Central memory CD8-positive, alpha-beta T cell (primary cell): Measurements from ENCODE around the gene CES3.
"Not testable (repeated sequence)": the region's sequence is repeated elsewhere in the genome, so short reads cannot be mapped to it uniquely, and the experiment has no call there.

ENCODE experiments used
- ATAC-seq: fragments of 150-1000 bp; cut with Tn5 transposase; replicated peaks from 2 replicates; pipeline ENCODE4 v1.10.0; 2022; ENCODE audit warnings: mild to moderate bottlenecking, moderate FRiP score, moderate number of reproducible peaks; ENCODE audit not compliant: poor library complexity, severe bottlenecking; ENCODE audit errors: extremely low read depth
- DNase-seq, 2 donors: peaks; one replicate each; pipeline ENCODE4 v3.0.0; 2021; ENCODE audit warnings: low spot score in 2 of 2
- H3K27ac Mint-ChIP-seq: one replicate; pipeline ENCODE4 v1.8.0; 2022; ENCODE audit warnings: low read depth, mild to moderate bottlenecking, moderate library complexity, mixed read lengths
- H3K27me3 Mint-ChIP-seq: one replicate; pipeline ENCODE4 v1.8.0; 2022; ENCODE audit warnings: mixed read lengths
- H3K36me3 Mint-ChIP-seq: one replicate; pipeline ENCODE4 v1.8.0; 2022; ENCODE audit warnings: mild to moderate bottlenecking, moderate library complexity, mixed read lengths; ENCODE audit not compliant: insufficient read depth
- H3K4me1 Mint-ChIP-seq: one replicate; pipeline ENCODE4 v1.8.0; 2022; ENCODE audit warnings: mixed read lengths
- H3K4me3 Mint-ChIP-seq: one replicate; pipeline ENCODE4 v1.8.0; 2022; ENCODE audit warnings: mild to moderate bottlenecking, moderate library complexity, mixed read lengths
- H3K9me3 Mint-ChIP-seq: one replicate; pipeline ENCODE4 v1.8.0; 2022; ENCODE audit warnings: mixed read lengths

CES3 gene

DNA sequence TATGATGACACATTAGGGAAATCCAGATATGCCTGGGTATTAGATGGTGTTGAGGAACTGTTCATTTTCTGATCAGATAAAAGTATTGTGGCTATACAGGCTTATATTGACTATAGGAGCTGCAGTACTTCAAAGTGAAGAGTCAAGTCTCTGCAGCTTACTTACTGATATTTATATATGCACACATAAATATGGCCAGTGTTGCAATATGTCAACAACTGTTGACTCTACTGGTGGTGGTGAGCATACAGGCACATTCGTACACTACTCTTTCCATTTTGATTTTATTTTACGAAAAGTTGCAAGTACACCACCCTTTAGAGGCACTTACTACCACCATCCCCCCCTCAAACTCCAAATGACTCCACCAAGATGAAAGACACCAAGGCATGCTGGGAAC, 29.4 kb upstream of the CES3 start:
- DNase-seq = no peak
- Mint-ChIP-seq H3K4me1 (peaks cover 51% of the 10 kb centered on the region), H3K27ac (peak overlapping the region; percentile 35), H3K27me3 (peaks cover 1% of the 10 kb centered on the region), H3K9me3 (no peaks in the 10 kb centered on the region), H3K4me3 (peak overlapping the region; percentile 99), H3K36me3 (peaks cover 18% of the 10 kb centered on the region)
- no peak for ATAC-seq

DNA sequence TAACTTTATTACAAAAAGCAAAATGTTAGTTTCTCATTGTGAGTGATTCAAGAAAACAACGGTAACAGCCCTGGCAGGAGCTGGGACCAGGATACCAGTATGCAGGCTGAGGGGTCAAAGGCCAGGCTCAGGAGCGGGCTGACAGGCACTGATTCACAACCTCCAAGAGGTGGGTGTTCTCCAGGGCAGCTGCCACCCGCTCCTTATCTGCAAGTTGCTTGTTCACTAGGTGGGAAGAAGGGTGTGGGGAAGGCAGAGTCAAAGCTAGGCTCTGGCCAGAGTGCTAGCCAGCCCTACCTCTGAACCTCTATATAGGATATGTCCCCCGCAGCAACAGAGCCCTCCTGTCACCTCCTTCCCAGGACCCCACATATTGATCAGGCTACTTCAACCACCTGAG, 29.0 kb upstream of the CES3 start:
- Mint-ChIP-seq H3K27me3 (no peaks in the 10 kb centered on the region), H3K36me3 (peaks cover 19% of the 10 kb centered on the region), H3K4me1 (peaks cover 56% of the 10 kb centered on the region), H3K9me3 (no peaks in the 10 kb centered on the region), H3K4me3 (peak overlapping the region; percentile 99), H3K27ac (peak overlapping the region; percentile 35)
- ATAC-seq = no peak
- DNase-seq = no peak

DNA sequence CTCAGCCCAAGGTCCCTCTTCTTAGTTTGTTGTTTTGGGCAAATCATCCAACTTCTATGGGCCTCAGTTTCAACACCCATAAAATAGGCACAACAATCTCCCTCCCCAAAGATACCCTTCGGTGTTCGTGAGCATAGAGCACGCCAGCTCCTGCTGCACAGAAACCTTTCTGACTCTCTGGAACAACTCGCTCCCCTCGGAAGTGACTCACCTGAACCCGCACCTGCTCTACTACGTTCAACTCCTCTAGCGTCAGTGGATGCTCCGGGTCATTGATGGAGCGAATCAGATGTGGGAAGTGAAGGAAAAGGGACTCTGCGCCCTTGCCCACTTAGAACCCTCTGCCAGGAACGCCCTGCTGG, 27.3 kb upstream of the CES3 start:
- H3K4me1 Mint-ChIP-seq = peaks cover 63% of the 10 kb centered on the region
- H3K4me3 Mint-ChIP-seq = peak overlapping the region; percentile 99
- no peaks in the 10 kb centered on the region for H3K27me3 Mint-ChIP-seq
- DNase-seq (no peak), ATAC-seq (peak; percentile 34)
- H3K36me3 Mint-ChIP-seq = peaks cover 20% of the 10 kb centered on the region
- H3K27ac Mint-ChIP-seq = peak overlapping the region; percentile 99
- H3K9me3 Mint-ChIP-seq = no peaks in the 10 kb centered on the region

DNA sequence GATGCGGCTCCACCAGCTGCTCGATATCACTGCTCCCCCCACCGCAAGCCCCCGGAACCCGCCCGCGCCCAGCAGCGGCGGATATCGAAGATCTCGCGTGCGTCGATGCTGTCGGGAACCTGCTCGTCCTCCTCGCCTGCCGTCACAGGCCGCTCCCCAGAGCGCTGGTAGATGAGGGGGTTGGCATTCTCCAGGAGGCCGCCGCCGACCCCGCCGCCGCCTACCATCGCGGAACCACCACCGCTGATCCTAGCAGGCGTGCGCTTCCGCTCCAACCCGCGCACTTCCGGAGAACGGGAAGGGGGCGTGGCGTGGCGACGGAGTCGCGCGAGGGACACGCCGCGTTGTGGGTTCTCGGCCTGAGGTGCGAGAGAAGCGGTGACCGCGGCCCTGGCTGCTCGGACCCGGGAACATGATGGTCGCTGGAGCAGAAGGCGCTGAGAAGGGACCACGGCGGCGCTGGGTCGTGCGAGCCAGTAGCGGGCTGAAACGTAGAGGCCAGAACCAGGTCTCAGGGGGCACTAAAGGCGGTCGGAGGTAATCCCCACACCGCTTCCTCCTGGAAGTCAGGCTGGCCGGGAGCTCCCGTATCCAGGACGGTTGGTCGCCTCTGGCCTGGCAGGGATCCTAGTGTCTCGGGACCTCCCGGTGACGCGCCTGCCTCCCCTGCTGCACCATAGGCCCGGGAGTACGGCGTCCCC, 26.8 kb upstream of the CES3 start, which contains the start of gene CIAO2B:
TSS of gene CIAO2B (minus strand) at position 265 of the 701 bp plus-strand sequence. CDS start at position 227, 38 bp downstream.
- H3K27ac Mint-ChIP-seq = peak within 1 kb of the TSS; percentile 99
- no peaks in the 10 kb centered on the region for H3K27me3 Mint-ChIP-seq
- peaks cover 63% of the 10 kb centered on the region for H3K4me1 Mint-ChIP-seq
- peak; percentile 95 for ATAC-seq
- peak; percentile 84 to 86 for DNase-seq
- no peaks in the 10 kb centered on the region for H3K9me3 Mint-ChIP-seq
- peak within 1 kb of the TSS; percentile 99 for H3K4me3 Mint-ChIP-seq
- peaks cover 21% of the 10 kb centered on the region for H3K36me3 Mint-ChIP-seq

DNA sequence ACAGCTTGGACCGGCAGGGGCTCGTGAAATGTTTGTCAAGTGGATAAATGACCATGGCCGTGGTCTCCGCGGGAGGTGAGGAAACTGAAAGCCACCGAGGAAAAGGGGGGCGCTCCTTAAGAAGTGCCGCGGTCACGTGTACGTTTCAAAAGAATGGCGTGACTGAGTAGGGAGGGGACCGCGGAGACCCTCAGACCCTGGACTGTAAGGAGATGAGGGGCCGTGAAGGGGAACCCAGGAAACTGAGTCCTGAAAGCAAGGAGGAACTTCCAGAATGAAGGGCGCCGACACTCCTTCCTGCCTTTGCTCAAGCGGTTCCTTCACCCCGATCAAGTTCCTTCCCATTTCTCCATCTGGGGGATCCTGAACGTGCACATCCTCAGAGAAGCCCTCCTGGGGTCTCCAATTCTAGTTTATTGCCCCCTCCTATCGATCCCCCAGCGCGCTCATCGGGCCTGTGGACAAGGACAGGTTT, 26.2 kb upstream of the CES3 start:
- peaks cover 63% of the 10 kb centered on the region for H3K4me1 Mint-ChIP-seq
- DNase-seq, H3K27me3 Mint-ChIP-seq, H3K9me3 Mint-ChIP-seq, ATAC-seq: not testable (repeated sequence)
- peaks cover 21% of the 10 kb centered on the region for H3K36me3 Mint-ChIP-seq
- H3K4me3 Mint-ChIP-seq = peak overlapping the region; percentile 99
- peak overlapping the region; percentile 99 for H3K27ac Mint-ChIP-seq

DNA sequence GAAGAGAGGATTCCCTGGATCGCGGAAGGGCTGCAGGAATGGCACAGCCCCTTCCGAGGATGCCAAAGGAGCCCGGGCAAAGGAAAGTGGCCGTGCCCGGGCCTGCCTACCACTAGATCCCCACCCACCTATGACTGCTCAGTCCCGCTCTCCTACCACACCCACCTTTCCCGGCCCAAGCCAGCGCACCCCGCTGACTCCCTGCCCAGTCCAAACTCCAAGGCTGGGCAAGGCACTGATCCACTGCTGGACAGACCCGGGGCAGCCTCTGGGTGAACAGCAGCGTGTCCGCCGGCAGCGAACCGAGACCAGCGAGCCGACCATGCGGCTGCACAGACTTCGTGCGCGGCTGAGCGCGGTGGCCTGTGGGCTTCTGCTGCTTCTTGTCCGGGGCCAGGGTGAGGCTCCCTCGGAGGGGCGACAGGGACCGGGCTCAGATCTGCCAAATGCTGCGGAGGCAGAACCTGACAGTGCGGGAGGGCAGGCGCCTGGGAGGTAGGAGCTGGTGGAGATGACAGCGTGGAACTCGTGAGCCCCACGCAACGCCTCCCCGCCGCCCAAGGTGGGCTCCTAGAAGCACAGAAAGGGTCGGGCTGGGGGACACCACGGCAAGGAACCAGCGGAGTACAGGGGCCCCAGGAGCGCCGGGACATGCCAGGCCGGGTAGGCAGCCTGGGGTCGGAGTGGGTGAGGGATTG, 25.6 kb upstream of the CES3 start, which contains the start of gene CES2:
TSS of gene CES2 (plus strand) at position 203 of the 698 bp plus-strand sequence. CDS start at position 323, 120 bp downstream.
- DNase-seq (no peak), ATAC-seq (no peak)
- no peaks in the 10 kb centered on the region for H3K27me3 Mint-ChIP-seq
- H3K36me3 Mint-ChIP-seq = peaks cover 23% of the 10 kb centered on the region
- H3K4me1 Mint-ChIP-seq = peaks cover 63% of the 10 kb centered on the region
- peak within 1 kb of the TSS; percentile 99 for H3K4me3 Mint-ChIP-seq
- no peaks in the 10 kb centered on the region for H3K9me3 Mint-ChIP-seq
- peak within 1 kb of the TSS; percentile 99 for H3K27ac Mint-ChIP-seq

DNA sequence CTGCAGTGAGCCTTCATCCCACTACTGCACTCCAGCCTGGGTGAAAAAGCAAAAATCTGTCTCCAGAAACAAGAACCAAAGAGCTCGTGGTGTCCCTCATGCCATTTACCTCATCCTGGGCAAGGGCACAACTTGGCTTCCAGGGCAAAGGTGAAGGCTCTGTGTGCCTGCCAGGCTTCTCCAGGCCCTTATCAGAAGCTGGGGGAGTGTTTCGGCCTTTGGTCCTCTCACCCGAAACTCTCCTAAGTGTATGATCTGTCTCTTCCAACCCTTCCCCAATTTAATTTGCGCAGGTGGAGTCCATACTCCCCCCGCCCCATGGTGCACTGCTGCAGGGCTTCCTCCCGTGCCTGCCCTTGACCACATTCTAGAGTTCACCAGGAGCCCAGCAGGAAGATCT, 24.6 kb upstream of the CES3 start:
- peaks cover 62% of the 10 kb centered on the region for H3K4me1 Mint-ChIP-seq
- peak overlapping the region; percentile 71 for H3K27ac Mint-ChIP-seq
- H3K4me3 Mint-ChIP-seq = peak overlapping the region; percentile 99
- ATAC-seq = no peak
- H3K27me3 Mint-ChIP-seq = no peaks in the 10 kb centered on the region
- DNase-seq = no peak
- peaks cover 27% of the 10 kb centered on the region for H3K36me3 Mint-ChIP-seq
- H3K9me3 Mint-ChIP-seq = no peaks in the 10 kb centered on the region

DNA sequence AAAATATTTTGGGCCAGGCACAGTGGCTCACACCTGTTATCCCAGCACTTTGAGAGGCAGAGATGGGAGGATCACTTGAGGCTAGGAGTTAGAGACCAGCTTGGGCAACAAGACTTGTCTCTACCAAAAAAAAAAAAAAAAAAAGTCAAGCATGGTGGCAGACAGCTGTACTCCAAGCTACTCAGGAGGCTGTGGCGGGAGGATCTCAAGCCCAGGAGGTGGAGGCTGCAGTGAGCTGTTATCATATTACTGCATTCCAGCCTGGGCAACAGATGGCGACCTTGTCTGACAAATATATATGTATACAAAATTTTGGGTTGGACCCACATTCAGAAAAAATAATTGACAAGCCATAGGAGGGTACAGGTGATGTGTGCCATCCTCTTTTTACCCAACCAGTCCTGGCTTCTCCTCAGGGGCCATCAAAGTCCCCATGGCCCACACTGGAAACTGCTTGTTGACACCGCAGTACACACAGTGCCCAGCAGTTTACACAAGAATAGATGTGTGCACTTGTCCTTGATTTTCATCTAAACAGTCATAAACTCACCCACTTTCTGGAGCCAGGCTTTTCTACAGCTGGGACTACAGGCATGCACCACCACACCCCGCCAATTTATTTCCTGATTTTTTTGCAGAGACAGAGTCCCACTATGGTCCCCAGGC, 24.0 kb upstream of the CES3 start:
- Mint-ChIP-seq H3K27ac (peak overlapping the region; percentile 71), H3K9me3 (no peaks in the 10 kb centered on the region), H3K36me3 (peaks cover 28% of the 10 kb centered on the region), H3K4me1 (peaks cover 56% of the 10 kb centered on the region), H3K27me3 (no peaks in the 10 kb centered on the region), H3K4me3 (no peak overlapping the region)
- ATAC-seq (no peak), DNase-seq (no peak)

DNA sequence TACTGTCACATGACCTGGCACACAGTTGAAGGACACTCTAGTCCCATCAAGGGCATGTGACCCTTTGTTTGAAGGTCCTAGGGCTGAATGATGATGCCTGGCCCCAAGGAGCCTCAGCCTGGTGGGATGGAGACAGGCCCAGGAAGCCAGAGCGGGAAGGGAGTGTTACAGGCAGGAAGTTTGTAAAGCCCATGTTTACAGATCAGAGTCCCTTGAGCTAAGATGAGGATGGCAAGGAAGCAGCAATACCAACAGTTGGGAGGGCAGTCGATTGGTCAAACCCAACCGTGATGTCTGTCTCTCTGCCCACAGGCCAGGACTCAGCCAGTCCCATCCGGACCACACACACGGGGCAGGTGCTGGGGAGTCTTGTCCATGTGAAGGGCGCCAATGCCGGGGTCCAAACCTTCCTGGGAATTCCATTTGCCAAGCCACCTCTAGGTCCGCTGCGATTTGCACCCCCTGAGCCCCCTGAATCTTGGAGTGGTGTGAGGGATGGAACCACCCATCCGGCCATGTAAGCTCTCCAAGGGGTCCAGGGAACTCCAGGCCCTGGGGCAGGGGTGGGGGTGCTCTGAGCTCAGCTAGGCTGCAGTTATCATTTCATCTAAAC, 23.2 kb upstream of the CES3 start:
- Mint-ChIP-seq H3K4me1 (peaks cover 48% of the 10 kb centered on the region), H3K27ac (no peak overlapping the region), H3K27me3 (no peaks in the 10 kb centered on the region), H3K9me3 (no peaks in the 10 kb centered on the region), H3K36me3 (peaks cover 25% of the 10 kb centered on the region), H3K4me3 (no peak overlapping the region)
- DNase-seq (no peak), ATAC-seq (no peak)

DNA sequence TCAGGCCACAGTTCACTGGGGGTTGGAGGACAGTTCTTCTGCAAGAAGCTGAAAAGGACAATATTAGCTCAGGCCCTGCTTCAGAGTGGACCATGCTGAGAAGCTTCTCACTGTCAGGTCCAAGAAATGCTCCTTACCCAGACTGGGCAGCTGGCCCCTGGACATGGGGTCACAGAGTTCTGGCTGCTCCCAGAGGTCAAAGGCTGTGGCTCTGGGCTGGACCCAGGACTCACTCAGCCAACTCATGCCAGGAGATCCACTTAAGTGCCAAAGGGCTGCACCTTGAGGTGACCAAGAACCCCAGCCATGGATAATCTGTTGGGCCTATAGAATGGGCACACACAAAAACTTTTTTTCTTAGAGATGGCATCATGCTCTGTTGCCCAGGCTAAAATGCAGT, 21.7 kb upstream of the CES3 start:
- no peaks in the 10 kb centered on the region for H3K27me3 Mint-ChIP-seq
- H3K36me3 Mint-ChIP-seq = peaks cover 13% of the 10 kb centered on the region
- peaks cover 33% of the 10 kb centered on the region for H3K4me1 Mint-ChIP-seq
- DNase-seq (no peak), ATAC-seq (no peak)
- H3K27ac Mint-ChIP-seq = no peak overlapping the region
- no peaks in the 10 kb centered on the region for H3K9me3 Mint-ChIP-seq
- no peak overlapping the region for H3K4me3 Mint-ChIP-seq

DNA sequence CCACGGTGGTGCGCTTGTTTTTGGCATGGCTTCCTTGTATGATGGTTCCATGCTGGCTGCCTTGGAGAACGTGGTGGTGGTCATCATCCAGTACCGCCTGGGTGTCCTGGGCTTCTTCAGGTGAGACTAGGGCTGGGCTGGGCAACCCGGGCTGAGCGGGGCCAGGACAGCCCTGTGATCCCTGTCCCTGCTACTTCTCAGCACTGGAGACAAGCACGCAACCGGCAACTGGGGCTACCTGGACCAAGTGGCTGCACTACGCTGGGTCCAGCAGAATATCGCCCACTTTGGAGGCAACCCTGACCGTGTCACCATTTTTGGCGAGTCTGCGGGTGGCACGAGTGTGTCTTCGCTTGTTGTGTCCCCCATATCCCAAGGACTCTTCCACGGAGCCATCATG, 20.8 kb upstream of the CES3 start:
- peaks cover 11% of the 10 kb centered on the region for H3K36me3 Mint-ChIP-seq
- H3K9me3 Mint-ChIP-seq = no peaks in the 10 kb centered on the region
- no peak for DNase-seq

DNA sequence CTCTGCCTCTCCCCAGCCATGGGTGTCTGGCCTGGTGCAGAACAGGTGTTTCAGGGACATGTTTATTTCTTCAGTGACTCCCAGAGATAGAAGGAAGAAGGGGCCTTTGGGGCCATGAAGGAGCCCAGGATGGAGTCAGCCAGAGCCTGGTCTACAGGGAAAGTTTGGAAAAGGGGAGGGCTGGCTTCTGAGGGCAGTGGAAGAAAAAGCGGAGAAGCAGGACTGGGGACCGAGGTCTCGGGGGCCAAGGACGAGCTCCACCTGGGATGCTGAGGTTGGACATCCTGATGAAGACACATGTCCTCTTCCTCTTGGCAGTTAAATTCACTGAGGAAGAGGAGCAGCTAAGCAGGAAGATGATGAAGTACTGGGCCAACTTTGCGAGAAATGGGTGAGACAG, 18.1 kb upstream of the CES3 start:
- Mint-ChIP-seq H3K4me3 (no peak overlapping the region), H3K27ac (no peak overlapping the region), H3K9me3 (no peaks in the 10 kb centered on the region), H3K4me1 (peaks cover 14% of the 10 kb centered on the region), H3K36me3 (peaks cover 9% of the 10 kb centered on the region), H3K27me3 (no peaks in the 10 kb centered on the region)
- ATAC-seq (no peak), DNase-seq (no peak)

More for the DNA sequence above, 20.8 kb upstream of the CES3 start:
- ATAC-seq = no peak
- Mint-ChIP-seq H3K4me3 (no peak overlapping the region), H3K27ac (no peak overlapping the region), H3K4me1 (peaks cover 26% of the 10 kb centered on the region), H3K27me3 (no peaks in the 10 kb centered on the region)
